CD4-positive, alpha-beta T cell treated with Interleukin-17A for 4 hours (primary cell): ENCODE results near the gene RAB8A.
A peak's percentile ranks its signal among the peaks of the same experiment; 100 is the strongest.
"Not testable (repeated sequence)": the region's sequence is repeated elsewhere in the genome, so short reads cannot be mapped to it uniquely, and the experiment has no call there.

ENCODE experiments used
- DNase-seq: peaks from one replicate; pipeline ENCODE4 v3.0.0-alpha.2; 2020; ENCODE audit warnings: mixed read lengths

RAB8A gene

DNA sequence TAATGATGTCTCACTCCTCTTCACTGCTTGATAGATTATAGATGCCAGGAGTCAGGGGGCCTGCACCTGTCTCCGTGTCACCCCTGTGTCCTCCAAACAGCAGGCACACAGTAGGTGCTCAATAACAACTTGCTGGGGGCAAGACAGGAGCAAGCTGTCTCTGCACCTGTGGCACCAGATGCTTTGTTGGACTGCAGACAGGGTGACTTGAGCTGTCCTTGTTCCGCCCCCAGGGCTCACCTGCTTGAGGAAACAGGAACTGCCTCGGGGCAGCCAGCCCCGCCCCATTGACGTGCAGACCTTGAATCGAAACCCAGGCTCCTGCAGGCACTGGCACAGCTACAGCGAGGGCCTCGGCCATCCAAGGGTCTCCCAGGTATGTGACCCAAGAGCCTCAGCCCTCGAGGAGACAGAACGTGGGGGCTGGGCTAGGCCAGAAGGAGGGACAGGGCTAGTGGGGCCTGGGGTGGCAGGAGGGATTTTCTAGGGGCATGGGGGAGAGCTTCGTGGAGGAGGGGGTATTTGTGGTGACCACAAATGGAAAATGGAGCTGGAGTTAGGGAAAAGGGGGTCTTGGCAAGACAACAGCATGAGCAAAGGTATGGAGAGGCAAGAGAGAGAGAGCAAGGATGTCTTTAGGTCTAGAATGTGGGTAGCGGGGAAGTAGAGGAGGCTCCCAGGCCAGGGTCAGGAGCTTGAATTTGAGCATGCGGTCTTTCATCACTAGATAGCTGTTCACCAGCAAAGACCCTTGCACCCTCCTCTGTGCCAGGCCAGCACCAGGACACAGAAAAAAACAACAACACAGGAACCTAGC is 31.9 kb downstream of the RAB8A start, which contains the start of gene HSH2D:
HSH2D (plus strand) TSS at position 287 of the 817 bp plus-strand sequence. CDS start 5,066 bp downstream, outside the sequence.
- DNase-seq: peak; percentile 90

DNA sequence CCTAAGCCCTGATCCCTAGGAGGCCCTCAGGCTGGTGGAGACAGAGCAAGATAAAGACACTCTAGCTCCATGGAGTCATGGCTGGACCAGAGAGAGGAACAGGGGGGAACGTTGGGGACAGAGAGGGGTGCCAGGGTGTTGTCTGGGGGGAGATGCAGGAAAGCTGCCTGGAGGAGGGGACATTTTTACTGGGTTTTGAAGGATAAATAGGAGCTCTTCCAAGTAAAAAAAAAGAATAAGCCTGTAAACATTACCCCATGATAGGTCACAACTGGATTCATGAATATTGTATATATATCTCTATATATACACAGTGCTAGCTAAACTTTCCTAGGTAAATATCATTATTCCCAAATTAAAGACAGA is 32.5 kb downstream of the RAB8A start:
- no peak for DNase-seq

DNA sequence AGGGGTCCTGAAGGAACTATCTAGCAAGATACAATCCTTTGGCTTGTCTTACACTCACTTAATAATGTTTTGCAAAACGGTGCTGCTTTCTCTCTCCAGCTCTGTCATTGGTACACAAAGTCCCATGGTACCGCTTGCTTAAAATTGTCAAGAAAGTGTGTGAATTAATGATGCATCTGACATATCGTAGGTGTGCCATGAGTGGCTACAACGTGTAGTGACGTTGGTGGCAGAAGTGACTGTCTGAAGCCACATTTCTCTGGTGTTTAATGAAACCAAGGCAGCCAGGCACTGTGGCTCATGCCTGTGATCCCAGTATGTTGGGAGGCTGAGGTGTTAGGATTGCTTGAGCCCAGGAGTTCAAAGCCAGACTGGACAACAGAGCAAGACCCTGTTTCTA is 34.4 kb downstream of the RAB8A start:
- DNase-seq: no peak

DNA sequence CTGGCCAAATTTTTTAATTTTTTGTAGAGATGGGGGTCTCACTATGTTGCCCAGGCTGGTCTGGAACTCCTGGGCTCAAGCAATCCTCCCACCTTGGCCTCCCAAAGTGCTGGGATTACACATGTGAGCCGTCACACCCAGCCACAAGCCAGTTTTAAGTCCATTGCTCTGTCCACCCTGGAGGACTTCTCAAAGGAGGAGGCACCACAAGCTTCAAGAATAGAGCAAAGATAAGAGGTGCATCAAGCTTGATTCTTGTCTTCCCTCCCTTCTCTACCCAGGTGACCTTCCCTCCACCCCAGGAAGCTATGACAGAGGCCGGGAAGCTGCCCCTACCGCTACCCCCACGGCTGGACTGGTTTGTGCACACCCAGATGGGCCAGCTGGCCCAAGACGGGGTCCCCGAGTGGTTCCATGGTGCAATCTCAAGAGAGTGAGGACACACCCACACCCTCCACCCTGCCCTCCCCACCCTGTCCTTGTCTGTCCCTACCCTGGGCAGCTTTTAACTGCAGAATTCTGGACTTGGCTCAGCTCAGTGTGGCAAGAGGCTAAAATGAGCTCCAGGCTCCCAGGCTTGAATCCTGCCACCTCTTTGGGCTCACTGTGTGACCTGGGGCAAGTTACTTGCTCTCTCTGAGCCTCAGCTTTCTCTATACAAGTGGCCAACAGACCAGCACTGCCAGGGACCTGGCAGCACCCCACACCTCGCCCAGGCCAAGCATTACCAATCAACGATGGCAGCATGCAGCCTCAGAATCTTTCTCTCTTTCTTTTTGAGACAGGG is 36.9 kb downstream of the RAB8A start:
- no peak for DNase-seq

DNA sequence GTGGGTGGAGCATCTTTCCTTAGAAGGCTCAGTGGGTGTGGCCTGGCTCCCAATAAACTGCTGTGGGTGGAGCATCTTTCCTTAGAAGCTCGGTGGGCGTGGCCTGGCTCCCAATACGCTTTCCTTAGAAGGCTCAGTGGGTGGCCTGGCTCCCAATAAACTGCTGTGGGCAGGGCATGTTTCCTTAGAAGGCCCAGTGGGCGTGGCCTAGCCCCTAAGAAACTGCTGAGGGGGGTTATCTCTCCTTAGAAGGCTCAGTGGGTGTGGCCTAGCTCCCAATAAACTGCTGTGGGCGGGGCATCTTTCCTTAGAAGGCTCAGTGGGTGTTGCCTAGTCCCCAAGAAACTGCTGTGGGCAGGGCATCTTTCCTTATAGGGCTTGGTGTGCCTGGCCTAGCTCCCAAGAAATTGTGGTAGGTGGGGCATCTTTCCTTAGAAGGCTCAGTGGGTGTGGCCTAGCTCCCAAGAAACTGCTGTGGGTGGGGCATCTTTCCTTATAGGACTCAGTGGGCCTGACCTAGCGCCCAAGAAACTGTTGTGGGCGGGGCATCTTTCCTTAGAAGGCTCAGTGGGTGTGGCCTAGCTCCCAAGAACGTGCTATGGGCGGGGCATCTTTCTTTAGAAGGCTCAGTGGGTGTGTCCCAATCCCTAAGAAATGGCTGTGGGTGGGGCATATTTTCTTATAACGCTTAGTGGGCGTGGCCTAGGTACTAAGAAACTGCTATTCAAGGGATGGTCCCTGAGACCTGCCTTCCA is 42.1 kb downstream of the RAB8A start:
- no peak for DNase-seq

DNA sequence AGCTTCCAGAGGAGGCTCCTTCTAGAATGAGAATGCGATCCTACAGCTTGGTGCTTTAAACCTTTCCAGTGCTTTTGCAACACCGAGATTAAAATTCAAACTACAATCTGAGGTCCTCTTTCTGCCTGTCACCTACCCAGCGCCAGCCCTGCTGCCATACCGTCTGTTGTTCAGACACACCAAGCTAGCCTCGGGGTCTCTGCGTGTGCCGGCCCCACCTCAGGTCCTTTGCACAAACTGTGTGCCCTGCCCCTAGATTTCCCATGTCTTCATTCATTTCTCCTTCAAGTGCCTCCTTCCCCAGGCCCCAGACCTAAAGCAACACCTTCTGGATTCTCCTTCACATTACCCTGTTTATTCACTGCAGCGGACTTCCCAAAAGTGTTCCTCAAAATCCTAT is 42.9 kb downstream of the RAB8A start:
- no peak for DNase-seq

DNA sequence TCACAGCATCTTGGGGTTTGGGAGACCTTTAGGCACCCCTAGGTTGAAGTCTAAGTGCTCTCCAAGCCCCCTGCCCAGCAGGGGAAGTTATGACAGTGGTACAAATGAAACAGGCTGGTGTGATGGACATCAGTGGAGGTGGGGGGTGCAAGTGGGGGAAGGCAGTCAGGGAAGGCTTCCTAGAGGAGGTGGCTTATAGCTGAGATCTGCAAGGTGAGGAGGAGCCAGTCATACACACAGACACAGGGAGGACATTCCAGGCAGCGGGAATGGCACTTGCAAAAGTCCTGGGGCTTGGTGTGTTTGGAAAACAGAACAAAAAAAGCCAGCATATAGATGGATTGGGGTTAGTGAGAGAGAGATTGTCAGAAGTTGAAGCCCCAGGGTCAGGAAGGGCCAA is 43.4 kb downstream of the RAB8A start:
- DNase-seq: no peak

DNA sequence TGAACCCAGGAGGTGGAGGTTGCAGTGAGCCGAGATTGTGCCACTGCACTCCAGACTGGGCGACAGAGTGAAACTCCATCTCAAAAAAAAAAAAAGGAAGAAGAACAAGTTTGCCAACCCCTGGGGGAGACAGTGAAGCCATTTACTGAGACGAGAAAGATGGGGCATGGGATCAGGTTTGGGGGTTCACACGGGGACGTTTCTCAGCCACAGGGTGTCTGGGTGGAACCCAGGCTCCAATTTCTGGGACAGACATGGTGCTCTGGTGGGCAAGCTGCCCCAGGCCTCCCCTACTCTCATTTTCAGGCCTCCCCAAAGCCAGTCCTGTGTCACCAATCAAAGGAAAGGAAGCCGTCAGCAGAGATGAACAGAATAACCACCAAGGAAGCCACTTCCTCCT is 45.2 kb downstream of the RAB8A start:
- no peak for DNase-seq

DNA sequence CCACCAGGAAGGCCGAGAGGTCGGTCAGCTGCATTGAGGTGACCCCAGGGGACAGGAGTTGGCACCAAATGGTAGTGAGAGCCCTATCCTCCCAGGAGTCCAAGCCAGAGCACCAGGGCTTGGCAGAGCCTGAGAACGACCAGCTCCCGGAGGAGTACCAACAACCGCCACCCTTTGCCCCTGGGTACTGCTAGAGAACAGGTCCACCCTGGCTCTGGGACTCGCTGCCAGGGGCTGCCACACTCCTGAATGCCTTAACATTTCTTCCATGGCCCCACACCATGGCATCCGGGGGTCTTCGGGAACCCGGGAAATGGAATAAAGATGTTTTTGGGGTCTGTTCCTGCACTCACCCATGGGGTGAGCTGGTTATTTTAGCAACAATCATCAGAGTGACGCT is 45.9 kb downstream of the RAB8A start:
- DNase-seq: no peak

DNA sequence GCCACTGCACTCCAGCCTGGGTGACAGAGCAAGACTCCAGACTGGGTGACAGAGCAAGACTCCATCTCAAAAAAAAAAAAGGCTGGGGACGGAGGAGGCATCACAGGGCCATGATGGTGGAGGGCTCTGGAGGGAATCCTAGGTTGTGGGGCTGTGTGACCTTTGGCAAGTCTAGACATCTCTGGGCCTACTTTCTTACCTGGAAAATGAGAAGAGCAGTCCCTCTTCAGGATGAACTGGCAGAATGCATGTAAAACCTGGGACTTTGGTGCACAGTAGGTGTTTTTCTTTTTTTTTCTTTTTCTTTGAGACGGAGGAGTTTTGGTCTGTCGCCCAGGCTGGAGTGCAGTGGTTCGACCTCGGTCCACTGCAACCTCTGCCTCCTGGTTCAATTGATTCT is 48.0 kb downstream of the RAB8A start:
- DNase-seq: no peak

DNA sequence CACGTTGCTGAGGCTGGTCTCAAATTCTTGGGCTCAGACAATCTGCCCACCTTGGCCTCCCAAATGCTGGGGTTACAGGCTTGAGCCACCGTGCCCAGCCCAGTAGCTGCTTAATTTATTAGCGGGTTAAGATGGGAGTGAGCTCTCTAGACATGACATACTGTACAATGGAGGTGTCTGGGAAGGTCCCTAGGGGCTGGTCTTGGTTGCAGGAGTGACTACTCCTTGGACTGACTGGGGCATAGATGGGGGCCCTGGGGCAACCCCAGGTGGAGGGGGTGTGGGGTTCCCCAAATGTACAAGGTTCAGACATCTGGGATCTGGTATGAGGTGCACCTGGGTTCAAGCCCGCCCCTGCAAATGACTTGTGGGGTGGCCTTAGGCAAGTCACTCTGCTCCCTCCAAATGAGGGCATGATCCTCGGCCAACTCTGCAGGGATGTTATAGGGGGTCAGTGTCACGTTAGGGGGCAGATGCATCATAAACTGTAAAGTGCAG is 48.8 kb downstream of the RAB8A start:
- DNase-seq: no peak

DNA sequence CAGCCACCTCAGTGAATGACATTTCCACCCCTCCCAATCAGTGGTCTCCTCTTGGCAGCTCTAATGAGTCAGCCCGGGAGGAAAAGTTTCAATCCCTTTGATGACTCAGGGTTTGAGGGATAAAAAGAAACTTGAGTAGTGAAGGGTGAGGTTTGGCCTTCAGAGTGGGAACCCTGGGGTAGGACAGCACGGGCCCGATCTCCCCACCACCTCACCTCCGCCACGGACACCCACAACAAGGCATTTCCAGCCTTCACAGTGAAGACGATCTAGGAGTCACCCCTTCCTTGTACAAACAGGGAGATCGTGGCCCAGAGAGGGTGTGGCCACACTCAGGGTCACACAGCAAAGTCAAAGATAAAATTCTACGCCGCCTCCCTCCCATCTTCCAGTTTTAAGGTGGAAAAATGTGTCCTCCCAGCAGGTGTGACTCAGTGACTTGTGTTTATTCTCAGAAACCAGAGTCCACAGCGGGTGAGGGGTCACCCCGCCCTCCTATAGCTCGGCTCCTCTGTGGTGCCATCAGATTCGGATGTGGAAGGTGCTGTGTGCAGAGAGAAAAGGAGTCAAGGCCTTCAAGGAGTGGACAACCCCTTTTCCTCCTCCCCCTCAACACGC is 49.4 kb downstream of the RAB8A start:
- DNase-seq: peak; percentile 12

DNA sequence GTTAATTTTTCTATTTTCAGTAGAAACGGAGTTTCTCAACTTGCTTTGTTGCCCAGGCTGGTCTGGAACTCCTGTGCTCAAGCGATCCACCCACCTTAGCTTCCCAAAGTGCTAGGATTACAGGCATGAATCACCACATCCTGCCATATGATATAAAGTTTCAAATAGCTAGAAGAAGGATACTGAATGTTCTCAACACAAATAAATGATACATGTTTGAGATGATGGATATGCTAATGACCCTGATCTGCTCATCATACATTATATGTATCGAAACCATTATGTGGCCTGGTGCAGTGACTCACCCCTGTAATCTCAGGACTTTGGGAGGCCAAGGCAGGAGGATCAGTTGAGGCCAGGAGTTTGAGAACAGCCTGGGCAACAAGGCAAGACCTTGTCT is 50.2 kb downstream of the RAB8A start:
- DNase-seq: no peak

DNA sequence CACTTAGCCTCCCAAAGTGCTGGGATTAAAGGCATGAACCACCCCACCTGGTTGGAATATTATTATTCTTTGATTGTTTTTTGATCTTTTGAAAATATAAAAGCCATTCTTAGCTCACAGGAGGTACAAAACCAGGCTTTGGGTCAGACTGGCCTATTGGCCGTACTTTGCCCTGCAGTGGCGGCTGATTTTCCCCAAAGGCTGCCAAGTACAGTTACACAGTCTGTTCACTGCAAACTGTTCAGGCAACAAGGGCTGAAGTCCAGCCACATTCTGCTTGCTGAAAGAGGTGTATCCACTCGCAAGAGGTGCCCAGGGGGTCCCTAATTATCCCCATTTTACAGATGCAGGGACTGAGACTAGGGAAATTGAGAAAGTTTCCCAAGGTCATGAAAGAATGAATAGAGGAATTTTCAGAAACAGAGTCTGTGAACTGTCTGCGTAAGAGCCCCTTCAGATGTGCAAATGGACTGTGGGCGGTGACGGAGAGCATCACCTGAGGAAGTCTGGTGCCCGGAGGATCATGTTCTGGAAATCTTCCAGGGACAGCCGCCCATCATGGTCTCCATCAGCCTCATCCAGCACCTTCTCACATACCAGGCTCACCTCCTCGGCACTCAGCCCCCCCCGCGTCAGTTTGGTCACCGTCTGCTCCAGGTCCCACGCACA is 52.7 kb downstream of the RAB8A start:
- DNase-seq: no peak

DNA sequence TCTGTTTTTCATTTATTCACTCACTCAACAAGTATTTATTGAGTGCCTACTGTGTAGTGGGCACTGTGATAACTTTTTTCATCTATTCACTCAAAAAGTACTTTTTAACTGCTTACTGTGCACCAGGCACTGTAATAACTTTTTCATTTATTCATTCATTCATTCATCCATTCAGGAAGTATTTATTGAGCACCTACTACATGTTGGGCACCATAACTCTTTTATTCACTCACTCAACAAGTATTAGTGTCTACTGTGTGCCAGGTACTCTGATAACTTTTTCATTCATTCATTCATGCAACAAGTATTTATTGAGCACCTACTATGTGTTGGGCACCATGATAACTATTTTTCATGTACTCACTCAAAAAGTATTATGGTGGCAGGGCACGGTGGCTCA is 54.7 kb downstream of the RAB8A start:
- no peak for DNase-seq

DNA sequence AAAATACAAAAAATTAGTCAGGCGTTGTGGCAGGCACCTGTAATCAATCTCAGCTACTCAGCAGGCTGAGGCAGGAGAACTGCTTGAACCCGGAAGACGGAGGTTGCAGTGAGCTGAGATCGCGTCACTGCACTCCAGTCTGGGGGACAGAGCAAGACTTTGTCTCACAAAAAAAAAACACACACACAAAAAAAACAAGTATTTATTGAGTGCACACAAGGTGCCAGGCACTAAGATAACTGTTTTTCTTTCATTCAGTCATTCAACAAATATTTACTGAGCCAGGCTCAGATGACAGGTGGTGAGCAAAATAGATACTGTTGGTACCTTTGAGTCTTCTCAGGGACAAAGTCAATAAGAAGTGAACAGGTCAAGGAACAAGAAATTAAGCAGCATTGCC is 55.4 kb downstream of the RAB8A start:
- DNase-seq: no peak

DNA sequence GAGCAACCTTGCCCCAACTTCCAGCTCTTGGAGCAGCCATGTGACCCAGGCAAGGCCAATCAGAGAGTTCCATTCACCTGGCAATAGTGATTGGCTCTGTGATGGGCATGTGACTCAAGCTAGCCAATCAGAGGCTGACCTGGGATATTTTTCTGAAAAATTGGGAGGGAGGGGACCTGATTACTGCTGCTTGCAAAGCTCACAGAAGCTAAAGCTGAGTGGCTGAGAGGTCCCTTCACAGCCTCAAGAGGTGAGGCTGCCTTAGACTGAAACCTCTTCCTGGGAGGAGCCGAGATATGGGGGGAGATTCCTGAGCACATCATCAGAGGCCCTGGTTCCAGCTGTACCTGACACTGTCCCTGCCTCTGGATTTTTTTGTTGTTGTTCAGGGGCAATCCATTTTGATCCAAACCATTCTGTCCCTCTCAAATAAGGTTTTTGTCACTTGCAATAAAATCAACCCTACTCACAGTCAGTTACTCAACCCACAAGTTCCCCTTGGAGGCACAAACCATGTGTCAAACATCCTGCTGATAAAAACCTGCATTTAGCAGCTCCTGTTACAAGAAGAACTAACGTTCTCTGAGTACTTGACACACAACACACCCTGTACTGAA is 56.9 kb downstream of the RAB8A start:
- DNase-seq: no peak

DNA sequence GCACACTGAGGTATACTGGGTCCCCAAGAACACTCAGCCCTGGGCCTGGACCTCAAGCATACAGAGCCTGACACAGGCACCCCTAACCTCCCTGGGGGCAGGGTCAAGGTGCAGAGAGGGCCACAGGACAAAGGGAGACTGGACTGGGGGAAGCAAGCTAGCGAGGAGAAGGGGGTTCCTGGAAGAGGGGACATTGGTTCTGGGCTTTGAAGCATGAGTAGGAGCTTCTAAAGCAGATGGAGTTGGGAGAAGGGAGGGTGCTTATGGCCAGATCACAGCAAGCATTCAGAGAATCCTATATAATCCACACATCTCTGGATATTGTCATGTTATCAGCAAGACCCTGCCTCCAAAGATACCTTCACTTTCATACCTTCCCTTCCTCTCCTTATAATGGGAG is 58.4 kb downstream of the RAB8A start:
- DNase-seq: no peak

DNA sequence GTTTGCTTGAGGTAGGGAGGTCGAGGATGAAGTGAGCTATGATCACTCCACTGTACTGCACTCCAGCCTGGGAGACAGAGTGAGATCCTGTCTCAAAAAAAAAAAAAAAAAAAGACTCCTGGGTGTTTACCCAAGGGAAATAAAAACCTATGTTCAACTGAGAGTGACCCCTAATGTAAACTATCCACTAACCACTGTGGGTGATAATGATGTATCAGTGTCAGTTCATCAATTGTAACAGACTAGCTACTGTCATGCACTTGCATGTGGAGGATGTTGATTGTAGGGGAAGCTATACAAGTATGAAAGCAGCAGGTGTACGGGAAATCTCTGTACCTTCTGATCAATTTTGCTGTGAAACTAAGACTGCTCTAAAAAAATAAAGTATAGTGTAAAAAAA is 64.3 kb downstream of the RAB8A start:
- no peak for DNase-seq

DNA sequence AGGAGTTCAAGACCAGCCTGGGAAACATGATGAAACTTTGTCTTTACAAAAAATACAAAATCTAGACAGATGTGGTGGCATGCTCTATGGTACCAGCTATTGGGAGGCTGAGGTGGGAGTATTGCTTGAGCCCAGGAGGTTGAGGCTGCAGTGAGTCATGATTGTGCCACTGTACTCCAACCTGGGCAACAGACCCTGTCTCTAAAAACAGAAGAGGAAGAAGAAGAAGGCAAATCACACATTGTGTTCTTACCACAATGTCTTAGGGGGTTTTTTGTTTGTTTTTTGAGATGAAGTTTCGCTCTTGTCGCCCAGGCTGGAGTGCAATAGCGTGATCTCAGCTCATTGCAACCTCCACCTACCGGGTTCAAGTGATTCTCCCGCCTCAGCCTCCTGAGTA is 67.2 kb downstream of the RAB8A start:
- DNase-seq: not testable (repeated sequence)

DNA sequence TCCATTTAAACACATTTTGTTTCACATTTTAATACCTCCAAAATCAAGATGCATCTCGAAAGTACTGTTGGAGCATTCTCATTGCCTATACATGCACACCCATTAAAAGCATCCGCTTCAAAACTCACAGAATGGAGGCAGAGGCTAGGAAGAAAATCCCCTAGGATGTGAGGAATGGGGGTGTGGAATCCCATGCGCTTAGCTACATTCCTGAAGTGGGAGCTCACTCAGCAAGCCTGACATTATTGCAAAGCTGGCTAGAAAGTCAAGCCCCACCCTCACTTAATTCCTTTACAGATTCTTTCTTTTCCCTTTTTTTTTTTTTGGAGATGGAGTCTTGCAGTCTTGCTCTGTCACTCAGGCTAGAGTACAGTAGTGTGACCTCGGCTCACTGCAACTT is 68.9 kb downstream of the RAB8A start:
- no peak for DNase-seq
